CD4-positive, alpha-beta T cell treated with Interleukin-15 for 4 hours (primary cell): Measurements from ENCODE around the gene SIPA1.

Experiments
- DNase-seq: peaks from one replicate; pipeline ENCODE4 v3.0.0-alpha.2; 2020; ENCODE audit warnings: low spot score

SIPA1 gene, protein sequence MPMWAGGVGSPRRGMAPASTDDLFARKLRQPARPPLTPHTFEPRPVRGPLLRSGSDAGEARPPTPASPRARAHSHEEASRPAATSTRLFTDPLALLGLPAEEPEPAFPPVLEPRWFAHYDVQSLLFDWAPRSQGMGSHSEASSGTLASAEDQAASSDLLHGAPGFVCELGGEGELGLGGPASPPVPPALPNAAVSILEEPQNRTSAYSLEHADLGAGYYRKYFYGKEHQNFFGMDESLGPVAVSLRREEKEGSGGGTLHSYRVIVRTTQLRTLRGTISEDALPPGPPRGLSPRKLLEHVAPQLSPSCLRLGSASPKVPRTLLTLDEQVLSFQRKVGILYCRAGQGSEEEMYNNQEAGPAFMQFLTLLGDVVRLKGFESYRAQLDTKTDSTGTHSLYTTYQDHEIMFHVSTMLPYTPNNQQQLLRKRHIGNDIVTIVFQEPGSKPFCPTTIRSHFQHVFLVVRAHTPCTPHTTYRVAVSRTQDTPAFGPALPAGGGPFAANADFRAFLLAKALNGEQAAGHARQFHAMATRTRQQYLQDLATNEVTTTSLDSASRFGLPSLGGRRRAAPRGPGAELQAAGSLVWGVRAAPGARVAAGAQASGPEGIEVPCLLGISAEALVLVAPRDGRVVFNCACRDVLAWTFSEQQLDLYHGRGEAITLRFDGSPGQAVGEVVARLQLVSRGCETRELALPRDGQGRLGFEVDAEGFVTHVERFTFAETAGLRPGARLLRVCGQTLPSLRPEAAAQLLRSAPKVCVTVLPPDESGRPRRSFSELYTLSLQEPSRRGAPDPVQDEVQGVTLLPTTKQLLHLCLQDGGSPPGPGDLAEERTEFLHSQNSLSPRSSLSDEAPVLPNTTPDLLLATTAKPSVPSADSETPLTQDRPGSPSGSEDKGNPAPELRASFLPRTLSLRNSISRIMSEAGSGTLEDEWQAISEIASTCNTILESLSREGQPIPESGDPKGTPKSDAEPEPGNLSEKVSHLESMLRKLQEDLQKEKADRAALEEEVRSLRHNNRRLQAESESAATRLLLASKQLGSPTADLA

DNA sequence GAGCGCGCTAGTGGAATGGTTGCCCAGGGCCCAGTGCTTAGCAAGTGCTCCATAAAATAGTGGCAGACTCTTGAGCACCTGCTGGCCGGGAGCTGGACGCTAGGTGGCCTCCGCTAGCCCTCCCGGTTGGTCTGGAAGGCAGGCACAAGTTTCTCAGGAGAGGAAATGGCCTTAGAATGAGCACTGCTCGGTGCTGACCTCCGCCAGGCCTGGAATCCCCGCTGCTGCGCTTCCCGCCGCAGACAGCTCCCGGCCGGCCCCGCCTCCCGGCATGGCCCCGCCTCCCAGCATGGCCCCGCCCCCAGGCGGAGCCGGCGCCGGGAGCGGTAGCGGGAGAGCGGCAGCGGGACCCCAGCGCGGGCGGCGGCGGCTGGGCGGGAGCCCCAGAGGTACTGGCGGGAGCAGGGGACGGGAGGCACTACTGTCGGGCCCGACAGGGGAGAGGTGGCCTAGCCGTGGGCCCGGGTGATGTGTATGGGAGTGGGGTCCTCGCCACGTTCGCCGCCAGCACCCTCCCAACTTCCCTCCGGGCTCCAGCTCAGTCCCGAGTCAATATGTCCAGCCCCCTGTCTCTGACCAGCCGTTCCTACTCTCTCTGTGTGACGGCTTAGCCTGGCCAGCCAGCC, at the start of gene SIPA1:
SIPA1 (plus strand) TSS at position 308 of the 626 bp plus-strand sequence. CDS start 2,821 bp downstream, outside the sequence.
- DNase-seq, result peak; percentile 66

DNA sequence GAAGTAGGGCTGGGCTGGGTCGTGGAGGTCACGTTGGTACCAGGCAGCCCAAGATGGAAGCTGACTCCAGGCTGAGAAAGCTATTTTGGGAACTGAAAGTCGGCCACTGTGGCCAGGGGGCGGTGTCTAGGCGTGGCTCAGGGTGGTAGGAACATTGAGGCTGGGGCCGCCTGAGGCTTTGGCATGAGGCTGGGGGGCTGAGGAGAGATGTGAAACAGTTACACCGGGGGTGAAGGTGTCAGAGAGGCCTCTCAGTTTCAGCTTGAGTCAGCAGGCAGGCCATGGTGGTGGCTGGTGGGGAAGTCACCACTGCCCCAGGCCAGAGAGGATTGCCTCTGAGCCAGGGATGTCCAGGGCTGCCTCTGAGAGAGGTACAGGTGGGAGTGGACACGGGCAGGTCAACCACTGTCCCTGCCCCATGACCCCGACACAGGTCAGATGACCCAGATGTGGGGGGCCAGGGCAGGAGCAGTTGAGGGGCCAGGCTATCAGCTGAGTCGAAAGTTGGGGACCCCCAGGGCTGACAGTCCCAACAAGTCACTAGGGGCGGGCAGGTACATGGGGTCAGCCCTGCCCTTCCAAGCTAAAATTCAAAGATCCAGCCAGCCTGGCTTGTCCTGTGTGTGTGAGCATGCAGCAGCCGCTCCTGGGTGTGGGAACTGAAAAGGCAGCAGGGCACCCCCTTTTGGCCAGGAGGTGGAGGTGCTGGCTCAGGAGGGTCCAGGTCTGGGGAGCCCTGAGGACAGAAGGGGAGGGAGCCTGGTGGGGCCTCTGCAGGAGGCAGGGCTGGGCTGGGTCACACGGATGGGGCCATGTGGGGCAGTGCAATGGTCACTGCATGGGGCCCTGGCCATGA, 49.5 kb upstream of the SIPA1 start:
- peak; percentile 78 for DNase-seq

DNA sequence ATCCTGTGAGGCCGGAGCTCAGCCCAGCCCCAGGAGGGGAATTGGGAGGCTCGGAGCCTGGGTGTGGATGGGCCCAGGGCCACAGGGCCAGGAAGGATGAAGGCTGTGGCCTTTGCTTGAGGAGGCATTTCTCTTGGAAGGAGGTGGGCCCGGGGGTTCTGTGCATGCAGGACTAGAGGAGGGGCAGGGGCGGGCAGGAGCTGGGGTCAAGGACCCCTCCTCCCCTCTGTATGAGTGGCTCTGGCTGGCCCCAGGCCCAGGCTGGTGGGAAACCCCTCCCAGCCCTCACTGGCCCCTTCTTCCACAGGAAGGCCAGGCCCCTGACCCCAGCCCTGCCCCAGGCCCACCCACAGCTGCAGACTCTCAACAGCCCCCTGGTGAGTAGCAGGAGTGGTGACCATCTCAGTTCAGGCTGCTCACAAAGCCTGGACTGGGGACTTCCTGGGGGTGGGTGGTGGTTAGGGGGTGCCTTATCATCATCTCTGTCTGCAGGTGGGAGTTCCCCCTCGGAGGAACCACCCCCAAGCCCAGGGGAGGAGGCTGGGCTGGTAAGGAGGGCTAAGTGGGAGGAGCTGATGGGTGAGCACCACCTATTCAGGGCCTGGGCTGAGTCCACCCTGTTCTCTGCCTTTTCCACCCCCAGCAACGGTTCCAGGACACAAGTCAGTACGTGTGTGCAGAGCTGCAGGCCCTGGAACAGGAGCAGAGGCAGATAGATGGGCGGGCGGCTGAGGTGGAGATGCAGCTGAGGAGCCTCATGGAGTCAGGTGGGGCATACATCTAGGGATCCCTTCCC, 48.3 kb upstream of the SIPA1 start:
- peak; percentile 29 for DNase-seq

DNA sequence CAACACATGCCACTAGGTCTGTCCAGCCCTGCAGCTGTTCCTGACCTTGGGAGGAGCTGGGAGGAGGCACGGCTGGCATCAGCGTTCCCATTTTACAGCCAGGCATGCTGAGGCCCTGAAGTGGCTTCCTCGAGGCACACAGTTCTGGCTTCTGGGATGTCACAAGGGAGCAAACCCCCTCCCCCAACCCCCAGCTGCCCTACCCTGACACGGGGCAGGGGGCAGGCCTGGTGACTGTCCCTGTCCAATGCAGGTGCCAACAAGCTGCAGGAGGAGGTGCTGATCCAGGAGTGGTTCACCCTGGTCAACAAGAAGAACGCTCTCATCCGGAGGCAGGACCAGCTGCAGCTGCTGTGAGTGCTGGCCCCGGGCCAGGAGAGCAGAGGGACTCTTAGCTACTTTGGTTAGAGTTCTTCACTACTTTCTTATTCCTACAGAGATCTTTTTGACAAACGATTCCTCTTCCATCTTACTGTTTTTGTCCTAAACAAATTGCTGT, 47.6 kb upstream of the SIPA1 start:
- DNase-seq, result no peak

DNA sequence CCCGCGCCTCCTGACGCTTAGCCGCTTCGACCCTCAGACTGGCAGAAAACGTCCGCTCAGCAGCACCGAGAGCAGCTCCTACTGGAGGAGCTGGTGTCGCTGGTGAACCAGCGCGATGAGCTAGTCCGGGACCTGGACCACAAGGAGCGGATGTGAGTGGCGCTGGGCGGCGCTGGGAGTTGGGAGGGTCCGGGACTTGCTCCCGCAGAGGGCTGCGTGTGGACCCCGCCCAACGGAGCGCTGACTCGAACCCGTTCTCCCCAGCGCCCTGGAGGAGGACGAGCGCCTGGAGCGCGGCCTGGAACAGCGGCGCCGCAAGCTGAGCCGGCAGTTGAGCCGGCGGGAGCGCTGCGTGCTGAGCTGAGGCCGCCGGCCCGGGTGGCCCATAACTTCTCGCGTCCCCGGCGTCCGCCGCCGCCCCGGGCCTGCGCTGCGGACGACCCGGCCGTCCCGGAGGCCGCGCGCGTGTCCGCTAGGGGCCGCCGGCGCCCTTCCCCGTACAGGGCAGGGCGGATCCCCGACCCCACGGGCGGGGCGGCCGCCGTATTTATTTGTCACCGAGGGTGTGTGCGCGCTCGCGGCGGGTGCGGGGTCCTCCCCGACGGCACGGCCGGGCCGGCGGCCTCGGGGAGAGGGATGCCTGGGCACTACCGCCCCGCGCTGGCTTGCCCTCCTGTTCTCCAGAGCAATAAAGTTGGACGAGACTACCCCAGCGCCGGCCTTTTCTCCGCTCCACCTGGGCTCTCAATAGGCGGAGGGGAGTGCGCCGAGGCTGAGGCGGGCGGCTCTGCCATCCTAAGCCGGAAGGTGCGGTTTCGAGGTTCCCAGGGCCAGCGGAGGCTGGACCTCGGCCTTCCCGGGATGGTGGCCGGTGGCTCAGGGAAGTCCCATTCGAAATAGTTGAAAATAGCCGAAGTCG, 45.7 kb upstream of the SIPA1 start:
- DNase-seq, result no peak

DNA sequence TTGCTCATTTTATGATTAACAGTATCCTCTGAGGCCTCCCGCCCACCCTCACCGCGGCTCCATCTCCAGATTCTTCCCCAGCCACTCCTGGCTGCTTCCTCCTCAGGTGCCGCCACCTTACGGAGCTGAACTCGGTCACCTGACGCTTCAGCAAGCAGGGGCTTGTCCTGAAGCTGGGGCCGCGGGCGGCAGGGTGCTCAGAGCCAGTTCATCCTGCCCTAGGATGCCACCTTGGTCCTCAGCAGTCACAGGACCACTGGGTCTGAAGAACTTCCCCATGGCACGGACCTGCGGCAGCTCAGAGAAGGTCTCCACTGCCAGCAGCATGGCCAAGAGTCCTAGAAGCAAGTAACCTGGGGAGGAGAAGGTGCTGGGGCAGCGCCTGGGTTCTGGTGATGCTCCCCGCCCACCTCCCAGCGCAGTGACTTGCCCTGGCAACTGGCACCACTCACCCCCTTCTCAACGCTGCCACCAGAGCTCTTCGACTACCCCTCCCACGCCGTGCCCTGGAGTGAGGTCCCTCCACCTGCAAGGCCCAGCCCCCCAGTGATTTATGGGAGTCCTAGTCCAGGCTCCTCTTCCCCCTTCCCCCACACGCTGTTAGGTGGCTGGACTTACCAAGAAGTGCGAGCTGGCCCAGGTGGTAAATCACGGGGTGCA, 44.9 kb upstream of the SIPA1 start:
- no peak for DNase-seq

DNA sequence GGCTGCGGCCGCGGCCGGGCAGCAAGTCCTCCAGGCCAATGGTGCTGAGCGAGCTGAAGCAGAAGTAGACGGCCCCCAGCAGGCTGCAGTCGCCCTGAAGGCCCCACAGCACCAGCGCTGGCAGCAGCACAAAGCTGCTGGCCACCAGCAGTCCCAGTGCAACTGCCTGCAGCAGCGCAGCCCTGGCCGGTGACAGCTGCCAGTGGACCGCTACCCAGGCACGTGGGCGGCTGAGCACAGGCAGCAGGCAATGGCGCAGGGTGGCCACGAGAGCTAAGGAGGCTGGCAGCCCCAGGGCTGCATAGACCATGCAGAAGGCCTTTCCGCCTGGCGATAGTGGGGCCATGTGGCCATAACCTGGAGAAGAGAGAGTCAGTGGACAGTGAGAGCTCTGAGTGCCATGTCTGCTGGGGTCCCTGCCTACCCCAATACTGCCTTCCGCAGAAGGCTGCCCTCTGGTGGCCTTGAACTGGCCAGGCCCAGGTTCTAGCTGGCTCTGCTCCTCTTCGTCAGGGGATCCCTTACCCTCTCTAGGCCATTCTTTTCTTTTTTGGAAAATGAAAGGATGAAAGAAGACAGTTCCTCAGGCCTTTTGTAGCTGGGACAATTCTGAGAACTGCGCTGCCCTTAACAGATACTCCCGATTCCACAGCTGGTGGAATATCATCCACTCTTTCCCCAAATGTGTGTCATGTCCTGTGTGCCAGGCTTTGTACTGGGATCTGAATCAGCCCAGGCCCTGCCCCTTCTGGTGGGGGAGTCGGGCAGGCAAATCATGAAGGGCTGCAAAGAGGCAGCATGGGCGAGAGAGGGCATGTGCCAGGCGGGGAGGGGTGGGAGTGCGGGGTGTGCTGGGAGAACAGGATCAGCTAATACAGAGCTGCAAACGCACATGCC, 44.1 kb upstream of the SIPA1 start:
- peak; percentile 50 for DNase-seq

DNA sequence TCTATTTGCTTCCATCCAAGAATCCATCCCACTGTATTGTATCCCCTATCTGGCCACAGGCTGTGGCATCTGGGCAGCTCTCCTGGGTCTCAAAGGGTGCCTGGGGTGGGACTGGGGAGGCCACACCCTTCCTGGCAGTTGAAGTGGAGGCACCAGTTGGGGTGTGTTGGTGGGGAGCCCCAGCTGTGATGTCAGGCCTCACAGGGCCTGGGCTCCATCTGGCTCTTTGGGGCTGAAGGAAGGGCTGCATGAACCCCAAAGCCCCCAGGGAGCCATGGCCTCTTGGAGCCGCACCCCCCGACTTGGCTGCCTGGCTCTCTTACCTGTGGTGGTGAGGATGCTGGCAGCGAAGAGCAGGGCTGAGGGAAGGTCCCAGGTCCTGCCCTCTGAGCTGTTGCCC, 42.8 kb upstream of the SIPA1 start:
- DNase-seq, result no peak

DNA sequence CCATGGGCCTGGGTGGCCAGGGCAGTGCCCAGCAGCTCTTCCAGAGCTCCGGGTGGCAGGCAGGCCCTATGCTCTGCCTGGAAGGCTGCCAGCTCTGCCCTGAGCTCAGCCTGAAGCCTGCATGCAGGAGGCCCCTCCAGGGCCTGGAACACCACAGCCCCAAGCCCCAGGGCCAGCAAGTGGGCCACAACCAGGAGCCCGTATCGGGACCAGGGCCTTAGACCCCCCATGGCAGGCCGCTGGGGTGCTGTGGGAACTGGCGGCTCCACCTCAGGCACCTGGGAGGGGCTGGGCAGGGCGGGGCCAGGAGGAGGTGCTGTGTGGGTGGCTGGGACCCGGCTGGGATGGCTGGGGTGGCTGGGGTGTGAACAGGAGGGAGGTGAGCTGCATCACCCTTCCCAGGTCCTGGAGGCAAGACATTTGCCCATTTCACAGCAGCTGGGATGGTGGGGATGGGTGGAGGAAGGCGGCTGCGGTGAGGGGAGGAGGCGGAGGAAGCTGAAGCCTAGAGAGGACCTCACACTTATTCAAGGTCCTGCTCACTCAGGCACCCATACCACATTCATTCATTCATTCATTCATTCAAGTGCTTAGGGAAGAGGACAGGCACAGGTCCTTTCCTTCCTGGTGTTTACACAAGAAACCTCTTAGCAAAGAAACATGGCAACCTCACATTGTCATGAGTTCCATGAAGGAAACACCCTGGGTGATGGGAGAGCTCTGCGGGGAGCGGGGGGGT, 42.2 kb upstream of the SIPA1 start, which contains the start of gene KCNK7:
KCNK7 (minus strand) TSS at position 258 of the 739 bp plus-strand sequence; CDS start at position 230, 28 bp downstream.
- no peak for DNase-seq

DNA sequence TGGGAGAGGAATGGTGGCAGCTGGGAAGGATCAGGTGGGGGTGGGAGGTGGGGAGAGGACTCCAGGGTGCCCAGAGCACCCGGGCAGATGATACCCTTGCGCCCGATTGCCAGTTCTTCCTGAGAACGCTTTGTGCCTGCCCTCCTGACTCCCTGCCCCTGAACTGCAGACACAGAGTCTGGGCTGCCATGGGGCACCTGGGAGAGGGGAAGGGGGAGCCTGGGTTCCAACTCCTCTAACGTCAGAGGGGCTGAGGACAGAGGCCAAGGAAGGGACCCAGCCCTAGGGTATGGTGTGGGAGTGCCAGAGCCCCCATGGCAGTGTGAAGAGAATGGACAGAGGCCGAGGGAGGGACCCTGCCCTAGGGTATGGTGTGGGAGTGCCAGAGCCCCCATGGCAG, 41.4 kb upstream of the SIPA1 start:
- DNase-seq, result no peak

DNA sequence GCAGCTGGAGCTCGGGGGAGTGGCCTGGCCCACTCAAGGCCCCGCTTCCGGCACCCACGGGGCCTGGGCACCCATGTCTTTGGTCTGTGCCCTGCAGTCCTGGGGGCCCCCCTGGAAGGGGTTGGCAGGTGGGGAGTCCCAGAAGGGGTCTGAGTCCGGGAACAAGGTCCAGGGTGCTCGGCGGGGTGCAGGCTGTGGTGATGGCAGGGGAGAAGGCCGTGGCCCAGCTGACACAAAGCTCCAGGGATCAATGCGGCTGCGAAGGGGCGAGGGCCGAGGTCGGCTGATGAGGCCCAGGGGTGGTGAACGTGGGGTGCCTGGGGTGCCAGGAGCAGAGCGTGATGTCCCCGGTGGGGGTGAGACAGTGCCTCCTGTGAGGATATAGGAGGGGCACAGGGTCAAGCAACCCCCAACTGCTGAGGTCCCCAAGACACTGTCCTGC, 39.6 kb upstream of the SIPA1 start:
- no peak for DNase-seq

DNA sequence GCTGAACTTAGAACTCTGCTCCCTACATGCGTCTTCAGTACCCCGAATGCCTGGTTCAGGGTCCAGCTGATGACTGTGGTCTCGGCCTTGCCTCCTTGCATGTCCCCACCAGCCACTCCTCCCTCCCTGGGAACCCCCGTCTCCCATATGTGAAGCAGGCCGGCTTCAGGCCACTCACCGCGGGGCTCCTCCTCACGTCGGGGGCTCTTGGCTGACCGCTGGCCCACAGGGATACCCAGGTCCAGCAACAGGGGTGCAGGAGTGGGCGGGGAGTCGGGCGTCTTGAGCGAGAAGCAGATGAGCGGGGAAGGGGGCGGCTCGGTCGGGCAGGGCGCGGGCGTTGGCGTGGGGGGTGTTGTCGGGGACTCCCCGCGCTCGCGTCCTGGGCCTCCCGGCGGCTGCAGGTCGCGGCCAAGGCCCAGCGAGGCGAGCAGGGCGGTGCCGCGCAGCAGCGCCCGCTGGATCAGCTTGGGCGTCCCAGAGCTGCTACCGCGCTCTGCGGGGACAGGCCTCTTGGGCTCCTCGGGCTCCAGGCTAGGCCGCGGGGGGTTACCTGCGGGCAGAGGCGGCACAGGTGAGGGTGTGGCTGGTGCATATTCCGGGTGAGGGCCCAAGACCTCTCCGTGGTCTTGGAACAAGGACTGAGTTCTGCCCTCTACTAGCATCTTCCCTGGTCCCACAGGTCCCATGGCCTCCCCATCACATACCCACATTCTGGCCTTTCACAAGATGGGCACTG, 38.5 kb upstream of the SIPA1 start:
- DNase-seq, result no peak

DNA sequence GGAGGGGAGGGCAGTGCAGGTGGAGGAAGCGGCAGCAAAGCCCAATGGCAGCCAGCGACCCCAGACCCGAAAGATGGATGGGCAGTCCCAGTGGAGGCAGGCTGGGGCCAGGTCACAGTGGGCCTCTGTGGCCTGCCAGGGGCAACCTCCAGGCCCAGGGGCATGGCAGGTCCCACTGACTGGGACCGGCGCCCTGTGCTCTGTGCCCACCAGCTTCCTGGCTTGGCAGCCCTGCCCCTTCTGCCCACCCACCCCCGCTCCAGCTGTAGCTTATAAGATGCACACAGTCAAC, 38.0 kb upstream of the SIPA1 start:
- no peak for DNase-seq

DNA sequence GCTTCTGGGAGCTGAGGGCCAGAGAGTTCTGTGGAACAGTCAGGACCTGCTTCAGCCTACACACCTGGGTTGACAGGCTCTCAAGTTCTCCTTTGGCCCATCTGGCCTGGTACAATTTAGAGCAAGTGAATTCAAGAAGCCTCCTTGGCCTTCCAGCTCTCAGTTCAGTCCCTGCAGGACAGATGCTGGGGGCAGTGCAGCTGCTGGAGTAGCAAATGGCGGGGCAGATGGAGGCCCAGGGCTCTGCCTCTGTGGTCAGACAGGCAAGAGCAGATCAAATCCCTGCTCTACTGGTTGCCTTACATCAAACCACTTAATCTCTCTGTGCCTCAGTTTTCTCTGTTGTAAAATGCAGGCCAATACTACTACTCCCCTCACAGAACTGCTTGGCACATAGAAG, 33.6 kb upstream of the SIPA1 start:
- no peak for DNase-seq

DNA sequence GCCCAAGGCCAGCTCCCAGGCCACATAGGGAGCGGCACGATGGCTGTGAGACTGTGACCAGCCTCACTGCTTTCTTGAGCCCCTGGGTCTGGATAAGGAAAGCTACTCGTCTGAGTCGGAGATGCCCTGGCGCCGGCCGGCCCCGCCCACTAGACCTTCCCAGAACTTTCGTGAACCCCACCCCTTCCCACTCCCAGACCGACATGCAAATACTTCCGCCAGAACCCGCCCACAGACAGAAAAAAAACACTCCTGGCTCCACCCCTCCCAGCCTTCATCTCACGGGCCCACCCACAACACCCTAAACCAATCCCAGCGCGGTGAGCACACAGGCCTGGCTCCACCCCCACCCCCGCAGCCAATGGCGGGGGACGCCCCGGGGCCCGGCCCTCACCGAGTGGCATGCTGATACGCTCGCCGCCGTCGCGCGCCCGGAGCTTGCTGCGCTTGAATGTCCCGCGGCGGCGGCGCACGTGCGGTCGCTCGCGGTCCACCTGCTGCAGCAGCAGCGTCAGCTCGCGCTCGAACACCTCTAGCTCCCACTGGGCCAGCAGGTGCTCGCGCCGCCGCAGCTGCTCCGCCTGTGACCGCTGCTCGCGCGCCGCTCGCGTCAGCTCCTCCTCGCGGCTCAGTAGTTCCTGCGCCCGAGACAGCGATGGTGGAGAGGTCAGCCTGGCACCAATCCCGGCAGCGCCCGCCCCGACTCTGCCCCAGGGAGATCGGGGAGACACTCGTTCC, 30.9 kb upstream of the SIPA1 start:
- DNase-seq, result no peak
